ENCODE data around the gene CAGE1.

GRCh38 chr6:7301702-7302101 is 87.8 kb downstream of the CAGE1 start:
- no peak for TF ChIP-seq REST (IDR thresholded peaks at IDR 0.05; ENCODE audit: insufficient read depth in 1 of 2, low read depth in 2 of 2, low read length in 2 of 2)
- TF ChIP-seq POLR2AphosphoS5 (IDR thresholded peaks at IDR 0.05; ENCODE audit: low read depth, low read length): no peak
- no peak for TF ChIP-seq TAF1 (IDR thresholded peaks at IDR 0.05; ENCODE audit: borderline replicate concordance, insufficient read depth, low read length)

All from PFSK-1 (cell line).